Caco-2 (cell line): ENCODE measurements around the gene MAD1L1. TPM values are rescaled to one million over a fixed set of nuclear protein-coding genes. Genes with fewer than 3 reads are reported as not detected.

ENCODE experiments used
- BruUV-seq: library from RNA; stranded (reverse); fragments of 400-500 nt; replicated peaks from 2 replicates; lab custom pipeline; 2021; lab: Mats Ljungman, UMichigan
- CTCF ChIA-PET: fragments of 300-600 bp; sonication (Branson Sonifier 250); formaldehyde crosslinking; loops from one replicate; lab custom pipeline; 2022; ENCODE audit warnings: antibody characterized with exemption; lab: Charles Lee
- POLR2A ChIA-PET: fragments of 300-600 bp; sonication (Branson Sonifier 250); formaldehyde crosslinking; loops from one replicate; lab custom pipeline; 2022; ENCODE audit warnings: antibody characterized with exemption; lab: Charles Lee
- DNase-seq, 2 experiments: peaks; one replicate each; pipeline versions ENCODE4 v3.0.0 to v3.0.0-alpha.2; 2020 to 2022
- H3K27me3 ChIP-seq: replicated peaks from 2 replicates; pipeline ENCODE4 v1.6.0; 2011; ENCODE audit warnings: low read length; ENCODE audit not compliant: control insufficient read depth, insufficient read depth
- H3K36me3 ChIP-seq: 2 replicates; pipeline ENCODE4 v1.5.1; 2011; ENCODE audit warnings: low read length; ENCODE audit not compliant: control insufficient read depth, insufficient read depth
- H3K4me1 ChIP-seq: fragments of 250-450 bp; sonication (Bioruptor Pico); 2 replicates; pipeline ENCODE4 v1.5.1; 2020; ENCODE audit warnings: mild to moderate bottlenecking
- H3K4me3 ChIP-seq: 2 replicates; pipeline ENCODE4 v1.5.1; 2011; ENCODE audit warnings: low read depth, mild to moderate bottlenecking, control low read depth, low read length
- H3K9me3 ChIP-seq: fragments of 250-450 bp; sonication (Bioruptor Pico); 2 replicates; pipeline ENCODE4 v1.5.1; 2020; ENCODE audit warnings: mild to moderate bottlenecking, moderate library complexity
- H3K27ac Mint-ChIP-seq: one replicate; pipeline ENCODE4 v1.8.0; 2022; ENCODE audit warnings: mixed read lengths; ENCODE audit not compliant: unreplicated experiment
- H3K27me3 Mint-ChIP-seq: one replicate; pipeline ENCODE4 v1.8.0; 2022; ENCODE audit warnings: mixed read lengths; ENCODE audit not compliant: insufficient read depth, unreplicated experiment
- H3K36me3 Mint-ChIP-seq: one replicate; pipeline ENCODE4 v1.8.0; 2022; ENCODE audit warnings: mild to moderate bottlenecking, mixed read lengths; ENCODE audit not compliant: insufficient read depth, unreplicated experiment
- H3K4me1 Mint-ChIP-seq: one replicate; pipeline ENCODE4 v1.8.0; 2022; ENCODE audit warnings: low read depth, mixed read lengths; ENCODE audit not compliant: unreplicated experiment
- H3K4me3 Mint-ChIP-seq: one replicate; pipeline ENCODE4 v1.8.0; 2022; ENCODE audit warnings: mild to moderate bottlenecking, moderate library complexity, mixed read lengths; ENCODE audit not compliant: unreplicated experiment
- H3K9me3 Mint-ChIP-seq: one replicate; pipeline ENCODE4 v1.8.0; 2022; ENCODE audit warnings: mixed read lengths; ENCODE audit not compliant: unreplicated experiment
- CTCF ChIP-seq, 2 experiments: fragments of 200-600 bp in 1 of 2; IDR thresholded peaks; 1 replicate in 1 of 2; 2 replicates in 1 of 2; pipeline versions ENCODE4 v1.5.1 to v1.8.0; 2011 to 2022; ENCODE audit warnings: antibody characterized with exemption in 1 of 2, control low read depth in 1 of 2, inconsistent platforms in 1 of 2, low read depth in 1 of 2, low read length in 1 of 2, mild to moderate bottlenecking in 1 of 2, moderate library complexity in 1 of 2; ENCODE audit not compliant: insufficient read depth in 1 of 2, severe bottlenecking in 1 of 2, unreplicated experiment in 1 of 2
- intact Hi-C: fragments of 100-400 bp; cut with micrococcal nuclease; formaldehyde crosslinking; loops from one replicate; pipeline ENCODE4 v1.10.0; 2022; ENCODE audit not compliant: unreplicated experiment
- total RNA-seq: library from RNA; stranded (reverse); gene quantifications from 2 replicates; pipeline ENCODE4 v1.2.3, GENCODE V29; 2022

MAD1L1 gene
- total RNA-seq, 1 experiment from 2014 or later: 58.6 TPM

GRCh38 chr7:1914743-1915142 is 318.0 kb downstream of the MAD1L1 start:
- POLR2A ChIA-PET: no interaction called here
- BruUV-seq: no TSS peak

DNA sequence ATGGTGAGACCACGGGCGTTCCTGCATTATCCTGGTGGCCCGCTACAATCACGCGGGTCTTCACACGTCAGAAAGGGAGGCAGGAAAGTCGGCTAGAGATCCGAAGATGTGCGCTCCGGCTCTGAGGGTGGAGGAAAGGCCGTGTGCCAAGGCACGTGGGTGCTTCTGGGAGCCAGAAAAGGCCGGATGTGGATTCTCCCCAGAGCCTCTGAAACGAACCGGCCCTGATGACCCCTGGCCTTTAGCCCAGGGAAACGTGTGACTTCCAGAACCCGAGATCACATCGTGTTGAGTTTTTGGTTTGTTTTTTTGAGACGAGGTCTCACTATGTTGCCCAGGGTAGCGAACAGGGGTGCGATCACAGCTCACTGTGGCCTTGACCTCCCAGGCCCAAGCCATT is 318.4 kb downstream of the MAD1L1 start:
- intact Hi-C loops: no loop called here
- H3K4me3 Mint-ChIP-seq: no peak overlapping the region

More at GRCh38 chr7:1914743-1915142, 318.0 kb downstream of the MAD1L1 start:
- intact Hi-C loops: no loop called here
- H3K9me3 Mint-ChIP-seq: no peaks in the 10 kb centered on the region
- H3K36me3 Mint-ChIP-seq: peaks cover 12% of the 10 kb centered on the region
- no peak overlapping the region for H3K4me3 Mint-ChIP-seq
- Histone ChIP-seq H3K27me3 (no peaks in the 10 kb centered on the region), H3K9me3 (no peaks in the 10 kb centered on the region), H3K36me3 (no peaks in the 10 kb centered on the region; the same call in 1 of the 2 replicates), H3K4me1 (no peaks in the 10 kb centered on the region), H3K4me3 (no peak overlapping the region)
- DNase-seq: no peak
- TF ChIP-seq CTCF (IDR thresholded peaks at IDR 0.05; ENCODE audit: insufficient read depth in 1 of 2, low read depth in 1 of 2, low read length in 1 of 2, severe bottlenecking in 1 of 2, unreplicated experiment in 1 of 2): no peak
- no peaks in the 10 kb centered on the region for H3K27me3 Mint-ChIP-seq
- CTCF ChIA-PET: no interaction called here
- no peak overlapping the region for H3K27ac Mint-ChIP-seq
- H3K4me1 Mint-ChIP-seq: no peaks in the 10 kb centered on the region

DNA sequence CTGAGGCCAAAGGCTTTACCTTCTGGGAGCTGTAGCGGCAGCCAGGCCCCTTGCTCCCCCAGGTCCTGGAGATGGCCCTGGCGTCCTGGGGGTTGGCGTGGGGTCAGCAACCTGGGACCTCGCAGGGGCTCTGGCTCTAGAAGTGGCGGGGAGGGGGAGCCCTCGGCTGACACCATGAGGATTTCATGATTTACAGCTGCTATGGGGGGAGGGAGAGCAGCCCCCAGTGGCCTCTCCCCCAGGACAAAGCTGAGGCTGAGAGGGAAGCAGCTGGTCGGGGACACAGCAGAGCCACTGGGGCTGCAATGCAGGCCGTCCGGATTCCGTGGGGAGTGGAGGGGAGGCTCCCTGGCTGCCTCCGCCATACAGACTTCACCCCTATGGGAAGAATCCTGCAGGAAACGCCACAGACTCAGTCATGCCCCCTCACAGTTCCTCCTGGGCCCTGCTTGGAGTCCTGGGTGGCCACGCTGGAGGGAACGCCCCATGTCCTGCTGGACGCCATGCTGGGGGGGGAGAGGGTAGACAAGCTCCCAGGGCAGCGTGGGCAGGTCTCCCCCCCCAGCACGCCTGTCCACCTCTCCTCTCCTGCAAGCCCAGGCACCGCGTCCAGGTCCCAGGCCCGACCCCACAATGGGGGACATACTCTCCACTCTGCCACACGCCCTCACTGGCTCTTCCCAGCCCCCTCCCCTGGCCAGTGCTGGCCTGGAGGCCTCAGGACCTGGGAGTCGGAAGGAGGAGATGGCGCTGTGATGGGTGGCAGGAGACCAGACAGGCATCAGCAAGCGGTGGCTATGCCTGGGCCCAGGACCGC is 319.1 kb downstream of the MAD1L1 start:
- Mint-ChIP-seq H3K4me3 (no peak overlapping the region), H3K4me1 (no peaks in the 10 kb centered on the region), H3K27ac (no peak overlapping the region), H3K27me3 (no peaks in the 10 kb centered on the region), H3K36me3 (peaks cover 12% of the 10 kb centered on the region), H3K9me3 (no peaks in the 10 kb centered on the region)
- no TSS peak for BruUV-seq
- ChIA-PET POLR2A (no interaction called here), CTCF (no interaction called here)
- Histone ChIP-seq H3K36me3 (no peaks in the 10 kb centered on the region), H3K27me3 (no peaks in the 10 kb centered on the region), H3K4me3 (no peak overlapping the region), H3K9me3 (no peaks in the 10 kb centered on the region), H3K4me1 (no peaks in the 10 kb centered on the region)
- intact Hi-C loops: no loop called here
- no peak for DNase-seq
- TF ChIP-seq CTCF (IDR thresholded peaks at IDR 0.05; ENCODE audit: insufficient read depth in 1 of 2, low read depth in 1 of 2, low read length in 1 of 2, severe bottlenecking in 1 of 2, unreplicated experiment in 1 of 2): no peak

More for the DNA sequence above, 318.4 kb downstream of the MAD1L1 start:
- Mint-ChIP-seq H3K4me1 (no peaks in the 10 kb centered on the region), H3K27me3 (no peaks in the 10 kb centered on the region), H3K9me3 (no peaks in the 10 kb centered on the region), H3K27ac (no peak overlapping the region), H3K36me3 (peaks cover 12% of the 10 kb centered on the region)
- no peak for DNase-seq
- TF ChIP-seq CTCF (IDR thresholded peaks at IDR 0.05; ENCODE audit: insufficient read depth in 1 of 2, low read depth in 1 of 2, low read length in 1 of 2, severe bottlenecking in 1 of 2, unreplicated experiment in 1 of 2): no peak
- no TSS peak for BruUV-seq
- no peaks in the 10 kb centered on the region for H3K9me3 ChIP-seq
- POLR2A ChIA-PET: no interaction called here
- no peak overlapping the region for H3K4me3 ChIP-seq
- H3K36me3 ChIP-seq: no peaks in the 10 kb centered on the region
- no peaks in the 10 kb centered on the region for H3K4me1 ChIP-seq
- no peaks in the 10 kb centered on the region for H3K27me3 ChIP-seq
- CTCF ChIA-PET: no interaction called here
